Bronchial epithelial cell (primary cell): ENCODE data around the gene KCNQ1OT1. TPM values are rescaled to one million over a fixed set of nuclear protein-coding genes. Genes with fewer than 3 reads are reported as not detected.

Experiments
- DNase-seq: peaks from one replicate; pipeline ENCODE4 v3.0.0-alpha.2; 2010; ENCODE audit warnings: low read depth
- FAIRE-seq: peaks from 2 replicates; lab custom pipeline; 2011; peaks lifted over from hg19 to GRCh38; lab: Jason Lieb, UNC
- H3K27me3 ChIP-seq: 2 replicates; pipeline ENCODE4 v1.5.1; 2011; ENCODE audit warnings: low read length; ENCODE audit not compliant: control insufficient read depth, insufficient read depth
- H3K36me3 ChIP-seq: 2 replicates; pipeline ENCODE4 v1.5.1; 2011; ENCODE audit warnings: low read length; ENCODE audit not compliant: control insufficient read depth, insufficient read depth
- H3K4me3 ChIP-seq: 2 replicates; pipeline ENCODE4 v1.5.1; 2011; ENCODE audit warnings: mild to moderate bottlenecking, low read depth, low read length, control low read depth
- CTCF ChIP-seq: IDR thresholded peaks from 2 replicates; pipeline ENCODE4 v1.5.1; 2011; ENCODE audit warnings: mild to moderate bottlenecking, moderate library complexity, low read length, control low read depth, inconsistent platforms; ENCODE audit not compliant: insufficient read depth, severe bottlenecking
- total RNA-seq: library from RNA; depleted of rRNA; stranded (reverse); fragments of >200 nt; gene quantifications from 2 replicates; pipeline ENCODE4 v1.2.1, GENCODE V29; 2014

The KCNQ1OT1 gene
- total RNA-seq, 1 donor from 2014 or later: 0.53 TPM

- FAIRE-seq: no peak
- H3K27me3 ChIP-seq: no peaks in the 10 kb centered on the region
- no peak overlapping the region for H3K4me3 ChIP-seq
- no peak for DNase-seq
- no peak for TF ChIP-seq CTCF
- no peaks in the 10 kb centered on the region for H3K36me3 ChIP-seq
These were observed 110.3 kb downstream of the KCNQ1OT1 start for GRCh38 chr11:2589538-2589934.

- FAIRE-seq: no peak
- no peaks in the 10 kb centered on the region for H3K27me3 ChIP-seq
- DNase-seq: no peak
- no peaks in the 10 kb centered on the region for H3K36me3 ChIP-seq
- no peak for TF ChIP-seq CTCF
- no peak overlapping the region for H3K4me3 ChIP-seq
These were observed 110.8 kb downstream of the KCNQ1OT1 start for GRCh38 chr11:2588809-2589537.

GRCh38 chr11:2587976-2588748 lies 111.6 kb downstream of the KCNQ1OT1 start:
- no peaks in the 10 kb centered on the region for H3K27me3 ChIP-seq
- FAIRE-seq (no peak), DNase-seq (no peak)
- H3K36me3 ChIP-seq: no peaks in the 10 kb centered on the region
- H3K4me3 ChIP-seq: no peak overlapping the region
- no peak for TF ChIP-seq CTCF

- DNase-seq (no peak), FAIRE-seq (no peak)
- Histone ChIP-seq H3K36me3 (no peaks in the 10 kb centered on the region), H3K27me3 (no peaks in the 10 kb centered on the region), H3K4me3 (no peak overlapping the region)
- no peak for TF ChIP-seq CTCF
These were observed 112.5 kb downstream of the KCNQ1OT1 start for GRCh38 chr11:2587132-2587930.

- no peaks in the 10 kb centered on the region for H3K27me3 ChIP-seq
- no peak for FAIRE-seq
These were observed 113.0 kb downstream of the KCNQ1OT1 start for GRCh38 chr11:2586793-2587131.

More at GRCh38 chr11:2586793-2587131, 113.0 kb downstream of the KCNQ1OT1 start:
- Histone ChIP-seq H3K4me3 (no peak overlapping the region), H3K36me3 (no peaks in the 10 kb centered on the region)
- DNase-seq: no peak
- no peak for TF ChIP-seq CTCF
